Liver (tissue), 9 donors: ENCODE data around the gene DLL4. TPM values are rescaled to one million over a fixed set of nuclear protein-coding genes. Genes with fewer than 3 reads are reported as not detected.
"Not testable (repeated sequence)": the region's sequence is repeated elsewhere in the genome, so short reads cannot be mapped to it uniquely, and the experiment has no call there.

Source experiments
- DNase-seq: peaks from one replicate; pipeline ENCODE4 v3.0.0-alpha.2; 2017; ENCODE audit warnings: low spot score
- H3K27ac ChIP-seq, 2 donors: one replicate each; pipeline ENCODE4 v1.7.0; 2013; ENCODE audit warnings: inconsistent platforms in 2 of 2, low read length in 2 of 2, control low read depth in 1 of 2, low read depth in 1 of 2, mild to moderate bottlenecking in 1 of 2
- H3K27me3 ChIP-seq, 4 donors: one replicate each; pipeline versions ENCODE4 v1.6.1 to v1.7.0; 2013; ENCODE audit warnings: low read length in 3 of 4, inconsistent platforms in 1 of 4, mild to moderate bottlenecking in 1 of 4, moderate library complexity in 1 of 4; ENCODE audit not compliant: control insufficient read depth in 4 of 4, insufficient read depth in 4 of 4
- H3K36me3 ChIP-seq, 4 donors: one replicate each; pipeline versions ENCODE4 v1.6.1 to v1.7.0; 2013; ENCODE audit warnings: low read length in 3 of 4, mild to moderate bottlenecking in 3 of 4, low read depth in 1 of 4, moderate library complexity in 1 of 4; ENCODE audit not compliant: control insufficient read depth in 4 of 4, insufficient read depth in 3 of 4
- H3K4me1 ChIP-seq, 4 donors: one replicate each; pipeline versions ENCODE4 v1.6.1 to v1.7.0; 2013; ENCODE audit warnings: low read length in 3 of 4, mild to moderate bottlenecking in 3 of 4, moderate library complexity in 1 of 4; ENCODE audit not compliant: control insufficient read depth in 4 of 4, insufficient read depth in 4 of 4
- H3K4me3 ChIP-seq, 3 donors: one replicate each; pipeline versions ENCODE4 v1.6.1 to v1.7.0; 2013; ENCODE audit warnings: low read length in 3 of 3, control low read depth in 1 of 3, low read depth in 1 of 3, mild to moderate bottlenecking in 1 of 3
- H3K9ac ChIP-seq, 2 donors: one replicate each; pipeline ENCODE4 v1.7.0; 2013; ENCODE audit warnings: low read length in 2 of 2, mild to moderate bottlenecking in 2 of 2, moderate library complexity in 2 of 2, control low read depth in 1 of 2, low read depth in 1 of 2
- H3K9me3 ChIP-seq, 4 donors: one replicate each; pipeline versions ENCODE4 v1.6.1 to v1.7.0; 2013; ENCODE audit warnings: low read length in 3 of 4; ENCODE audit not compliant: control insufficient read depth in 4 of 4
- FOXA1 ChIP-seq: IDR thresholded peaks from 2 replicates; pipeline ENCODE4 v1.6.1; 2016; ENCODE audit warnings: antibody characterized with exemption
- GABPA ChIP-seq, 2 donors: IDR thresholded peaks in 1 of 2; conservative IDR thresholded peaks in 1 of 2; 2 replicates each; pipeline ENCODE4 v1.6.1; 2016; ENCODE audit warnings: antibody characterized with exemption in 2 of 2, mild to moderate bottlenecking in 1 of 2, moderate library complexity in 1 of 2
- HNF4A ChIP-seq, 2 donors: conservative IDR thresholded peaks; 2 replicates each; pipeline ENCODE4 v1.6.1; 2016; ENCODE audit warnings: antibody characterized with exemption in 2 of 2, mild to moderate bottlenecking in 2 of 2
- HNF4G ChIP-seq: IDR thresholded peaks from 2 replicates; pipeline ENCODE4 v1.6.1; 2016; ENCODE audit warnings: antibody characterized with exemption
- NR2F2 ChIP-seq: IDR thresholded peaks from 2 replicates; pipeline ENCODE4 v1.6.1; 2016; ENCODE audit warnings: antibody characterized with exemption
- RAD21 ChIP-seq, 2 donors: IDR thresholded peaks; 2 replicates each; pipeline ENCODE4 v1.6.1; 2016; ENCODE audit warnings: antibody characterized with exemption in 2 of 2, mild to moderate bottlenecking in 2 of 2
- TAF1 ChIP-seq: conservative IDR thresholded peaks from 2 replicates; pipeline ENCODE4 v1.6.1; 2016; ENCODE audit warnings: antibody characterized with exemption, mild to moderate bottlenecking
- WGBS: extraction: QIAGEN DNeasy Blood & Tissue Kit; methylation state at CpG from one replicate; pipeline ENCODE4 v1.1.7; 2013; 5-methylcytosine and 5-hydroxymethylcytosine counted together
- polyA plus RNA-seq, 2 donors: library from polyadenylated mRNA; stranded (reverse) in 1 of 2; unstranded in 1 of 2; fragments of 200-250 nt in 1 of 2; fragments of >200 nt in 1 of 2; fragmentation: Nextera tagmentation in 1 of 2; extraction: Ambion mirVana in 1 of 2; gene quantifications; one replicate each; pipeline versions ENCODE4 v1.2.1 to v1.2.3, GENCODE V29; 2013 to 2015
- total RNA-seq, 2 donors: library from RNA; depleted of rRNA; stranded (reverse); fragments of >200 nt; gene quantifications; one replicate each; pipeline ENCODE4 v1.2.3, GENCODE V29; 2014
- TF ChIP-seq, protein P1 (sequence below): IDR thresholded peaks from 2 replicates; pipeline ENCODE4 v1.6.1; 2016; ENCODE audit warnings: antibody characterized with exemption
- TF ChIP-seq, protein P2 (sequence below): IDR thresholded peaks from 2 replicates; pipeline ENCODE4 v1.6.1; 2016; ENCODE audit warnings: antibody characterized with exemption
- TF ChIP-seq, protein P3 (sequence below): IDR thresholded peaks from 2 replicates; pipeline ENCODE4 v1.6.1; 2016; ENCODE audit warnings: antibody characterized with exemption
- donor health status: healthy.
- donor health status: healthy.
- donor health status: healthy.
- donor health status: healthy.
- donor health status: healthy.

The DLL4 gene
- total and polyA plus RNA-seq, 4 donors: 2.1 to 3.8 (median 3.0) TPM

DNA sequence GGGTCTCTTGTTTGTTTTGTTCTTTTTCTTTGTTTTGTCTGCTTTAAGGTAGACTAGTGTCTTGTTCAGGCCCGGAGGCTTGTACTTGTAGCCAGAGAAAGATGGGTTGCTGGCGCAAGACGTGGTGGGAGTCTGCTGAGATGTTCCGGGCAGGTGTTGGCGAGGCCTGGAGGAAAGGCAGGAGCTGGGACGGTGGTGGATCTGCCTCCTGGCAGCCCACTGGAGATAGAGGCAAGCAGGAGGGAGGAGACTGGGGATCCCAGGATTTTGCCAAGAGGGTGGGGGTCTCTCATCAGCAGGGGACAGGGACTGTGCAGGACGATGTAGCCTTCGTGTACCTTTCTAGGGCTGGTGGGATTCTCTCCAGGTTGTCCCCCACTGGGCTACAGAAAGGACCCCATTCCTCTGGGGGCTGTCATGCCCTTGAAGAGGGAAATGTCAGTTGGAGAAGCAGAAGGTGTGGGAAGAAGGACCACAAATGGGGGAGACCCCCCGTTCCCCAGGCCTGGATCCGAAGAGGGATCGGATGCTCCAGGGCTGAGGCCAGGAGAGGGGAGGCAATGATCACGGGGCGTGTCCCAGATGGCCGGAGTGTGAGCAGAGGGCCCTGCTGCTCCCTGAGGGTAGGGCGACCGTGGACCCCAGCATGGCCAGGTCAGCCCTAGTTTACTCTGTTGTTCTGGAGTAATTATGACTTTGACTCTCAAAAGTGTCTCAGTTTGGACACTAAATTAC is 31.2 kb downstream of the DLL4 start:
- no peaks in the 10 kb centered on the region for H3K27me3 ChIP-seq
- no peaks in the 10 kb centered on the region for H3K4me1 ChIP-seq
- H3K27ac ChIP-seq: no peak overlapping the region
- TF ChIP-seq, protein P1, sequence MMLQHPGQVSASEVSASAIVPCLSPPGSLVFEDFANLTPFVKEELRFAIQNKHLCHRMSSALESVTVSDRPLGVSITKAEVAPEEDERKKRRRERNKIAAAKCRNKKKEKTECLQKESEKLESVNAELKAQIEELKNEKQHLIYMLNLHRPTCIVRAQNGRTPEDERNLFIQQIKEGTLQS: no peak
- TF ChIP-seq TAF1 (no peak), HNF4G (no peak)
- WGBS: 91% methylated on average over 16 of the region's 16 CpGs
- H3K9ac ChIP-seq: no peak overlapping the region
- no peak for DNase-seq
- no peaks in the 10 kb centered on the region for H3K9me3 ChIP-seq
- H3K36me3 ChIP-seq: no peaks in the 10 kb centered on the region
- no peak overlapping the region for H3K4me3 ChIP-seq

DNA sequence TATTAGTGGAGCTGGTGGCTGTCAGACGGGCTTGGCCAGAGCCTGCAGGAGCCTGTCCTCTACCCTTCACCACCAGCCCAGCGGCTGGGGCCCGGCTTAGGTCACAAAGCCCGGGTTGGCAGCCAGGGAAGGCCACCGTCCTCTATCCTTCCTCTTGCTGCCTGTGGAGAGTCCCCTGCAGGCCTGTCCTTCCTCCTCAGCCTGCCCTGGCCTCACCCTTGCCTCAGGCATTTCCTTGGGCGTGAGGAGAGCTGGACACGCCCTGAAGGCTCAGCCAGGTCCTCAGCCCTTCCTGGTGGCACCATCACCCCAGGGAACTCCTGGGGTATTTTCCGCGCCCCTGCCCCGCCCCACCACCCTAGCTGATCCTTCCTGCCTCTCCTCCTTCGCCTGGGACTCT is 31.8 kb downstream of the DLL4 start:
- Histone ChIP-seq H3K9me3 (no peaks in the 10 kb centered on the region), H3K27ac (no peak overlapping the region), H3K36me3 (no peaks in the 10 kb centered on the region), H3K4me3 (no peak overlapping the region), H3K9ac (no peak overlapping the region), H3K27me3 (no peaks in the 10 kb centered on the region), H3K4me1 (peaks cover under 1 to 2% (median under 1%) of the 10 kb centered on the region in 4 donors)
- no peak for DNase-seq
- WGBS: 80% methylated on average over 11 of the region's 11 CpGs
- TF ChIP-seq NR2F2 (no peak), GABPA (IDR thresholded peaks at IDR 0.05 in 1 of 2, conservative IDR thresholded peaks at IDR 0.05 in 1 of 2) (no peak), RAD21 (IDR thresholded peaks at IDR 0.05) (no peak), FOXA1 (no peak), HNF4A (conservative IDR thresholded peaks at IDR 0.05) (no peak), HNF4G (no peak)
- TF ChIP-seq, protein P2, sequence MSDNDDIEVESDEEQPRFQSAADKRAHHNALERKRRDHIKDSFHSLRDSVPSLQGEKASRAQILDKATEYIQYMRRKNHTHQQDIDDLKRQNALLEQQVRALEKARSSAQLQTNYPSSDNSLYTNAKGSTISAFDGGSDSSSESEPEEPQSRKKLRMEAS: no peak
- TF ChIP-seq, protein P1: no peak
- TF ChIP-seq, protein P3, sequence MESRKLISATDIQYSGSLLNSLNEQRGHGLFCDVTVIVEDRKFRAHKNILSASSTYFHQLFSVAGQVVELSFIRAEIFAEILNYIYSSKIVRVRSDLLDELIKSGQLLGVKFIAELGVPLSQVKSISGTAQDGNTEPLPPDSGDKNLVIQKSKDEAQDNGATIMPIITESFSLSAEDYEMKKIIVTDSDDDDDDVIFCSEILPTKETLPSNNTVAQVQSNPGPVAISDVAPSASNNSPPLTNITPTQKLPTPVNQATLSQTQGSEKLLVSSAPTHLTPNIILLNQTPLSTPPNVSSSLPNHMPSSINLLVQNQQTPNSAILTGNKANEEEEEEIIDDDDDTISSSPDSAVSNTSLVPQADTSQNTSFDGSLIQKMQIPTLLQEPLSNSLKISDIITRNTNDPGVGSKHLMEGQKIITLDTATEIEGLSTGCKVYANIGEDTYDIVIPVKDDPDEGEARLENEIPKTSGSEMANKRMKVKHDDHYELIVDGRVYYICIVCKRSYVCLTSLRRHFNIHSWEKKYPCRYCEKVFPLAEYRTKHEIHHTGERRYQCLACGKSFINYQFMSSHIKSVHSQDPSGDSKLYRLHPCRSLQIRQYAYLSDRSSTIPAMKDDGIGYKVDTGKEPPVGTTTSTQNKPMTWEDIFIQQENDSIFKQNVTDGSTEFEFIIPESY: no peak

DNA sequence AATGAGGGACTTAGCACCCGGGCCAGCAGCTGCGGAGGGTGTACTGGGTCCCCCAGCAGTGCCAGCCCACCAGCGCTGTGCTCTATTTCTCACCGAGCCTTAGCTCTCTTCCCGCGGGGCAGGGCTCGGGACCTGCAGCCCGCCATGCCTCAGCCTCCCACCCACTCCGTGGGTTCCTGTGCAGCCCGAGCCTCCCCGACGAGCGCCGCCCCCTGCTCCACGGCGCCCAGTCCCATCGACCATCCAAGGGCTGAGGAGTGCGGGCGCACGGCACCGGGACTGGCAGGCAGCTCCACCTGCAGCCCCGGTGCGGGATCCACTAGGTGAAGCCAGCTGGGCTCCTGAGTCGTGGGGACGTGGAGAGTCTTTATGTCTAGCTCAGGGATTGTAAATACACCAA is 32.6 kb downstream of the DLL4 start:
- H3K4me1 ChIP-seq, H3K9ac ChIP-seq, H3K27me3 ChIP-seq, DNase-seq, H3K27ac ChIP-seq, H3K4me3 ChIP-seq, H3K9me3 ChIP-seq, H3K36me3 ChIP-seq: not testable (repeated sequence)
- WGBS: 97% methylated on average over 25 of the region's 25 CpGs

DNA sequence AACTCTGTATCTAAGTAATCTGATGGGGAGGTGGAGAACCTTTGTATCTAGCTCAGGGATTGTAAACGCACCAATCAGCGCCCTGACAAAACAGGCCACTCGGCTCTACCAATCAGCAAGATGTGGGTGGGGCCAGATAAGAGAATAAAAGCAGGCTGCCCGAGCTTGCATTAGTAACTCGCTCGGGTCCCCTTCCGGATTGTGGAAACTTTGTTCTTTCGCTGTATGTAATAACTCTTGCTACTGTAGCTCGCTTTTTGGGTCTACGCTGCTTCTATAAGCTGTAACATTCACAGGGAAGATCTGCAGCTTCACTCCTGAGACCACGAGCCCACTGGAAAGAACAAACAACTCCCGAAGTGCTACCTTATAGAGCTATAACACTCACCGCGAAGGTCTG is 33.2 kb downstream of the DLL4 start:
- 96% methylated on average over 14 of the region's 14 CpGs for WGBS

More for the DNA sequence above, 33.2 kb downstream of the DLL4 start:
- not testable (repeated sequence) for H3K36me3 ChIP-seq, H3K4me3 ChIP-seq, H3K27me3 ChIP-seq, H3K4me1 ChIP-seq, DNase-seq, H3K9ac ChIP-seq, H3K27ac ChIP-seq, H3K9me3 ChIP-seq
